HepG2 (cell line): Measurements from ENCODE around the gene UBALD1. TPM values are rescaled to one million over a fixed set of nuclear protein-coding genes. Genes with fewer than 3 reads are reported as not detected.
A peak's percentile ranks its signal among the peaks of the same experiment; 100 is the strongest.

Experiments
- FOSL2 ChIP-seq: sonication (generic); formaldehyde crosslinking; IDR thresholded peaks from 2 replicates; pipeline ENCODE4 v1.4.0; 2020; ENCODE audit warnings: missing genetic modification reagents
- PATZ1 ChIP-seq: sonication (generic); formaldehyde crosslinking; IDR thresholded peaks from 2 replicates; pipeline ENCODE4 v1.4.0; 2020; ENCODE audit warnings: missing genetic modification reagents
- TFDP1 ChIP-seq: IDR thresholded peaks from 2 replicates; pipeline ENCODE4 v1.6.1; 2016; ENCODE audit warnings: missing compliant biosample characterization, missing genetic modification reagents, borderline replicate concordance
- ZNF687 ChIP-seq: sonication (generic); formaldehyde crosslinking; IDR thresholded peaks from 2 replicates; pipeline ENCODE4 v1.5.1; 2020; ENCODE audit warnings: mild to moderate bottlenecking, missing genetic modification reagents, moderate library complexity
- ZNF691 ChIP-seq: sonication (generic); formaldehyde crosslinking; IDR thresholded peaks from 2 replicates; pipeline ENCODE4 v1.4.0; 2020; ENCODE audit warnings: missing genetic modification reagents, low read depth, mild to moderate bottlenecking, borderline replicate concordance
- polyA plus RNA-seq, 8 experiments: library from polyadenylated mRNA; depleted of rRNA in 3 of 8; stranded (reverse) in 7 of 8; unstranded in 1 of 8; fragments of >200 nt; fragmentation: Illumina TruSeq in 4 of 8; extraction: Trizol in 4 of 8; gene quantifications; 2 replicates each; pipeline versions ENCODE4 v1.2.1 to v1.2.3, GENCODE V29; 2011 to 2016; ENCODE audit warnings: low read depth in 4 of 8, missing spikeins in 1 of 8, mixed read lengths in 1 of 8; ENCODE audit not compliant: insufficient read depth in 1 of 8
- total RNA-seq, 5 experiments: library from RNA; depleted of rRNA; stranded (reverse); fragments of >200 nt; fragmentation: Illumina TruSeq; extraction: Trizol; gene quantifications; 2 replicates each; pipeline ENCODE4 v1.2.3, GENCODE V29; 2016; ENCODE audit warnings: low read depth in 1 of 5

The UBALD1 gene
- total and polyA plus RNA-seq, 2 of the 13 experiments (the other 11 are each of a cell fraction or from before 2014, with no cell fraction given), result 6.8 to 12.3 TPM

- TF ChIP-seq TFDP1, result no peak
- TF ChIP-seq PATZ1, result 0 out of 2 replicates have a peak, but pooled peaks have one; percentile 14
- TF ChIP-seq FOSL2 (CRISPR knock-in tag), result no peak
- TF ChIP-seq ZNF691 (CRISPR knock-in tag), result 0 out of 2 replicates have a peak, but pooled peaks have one; percentile 63
- TF ChIP-seq ZNF687, result peak; percentile 66
- TF ChIP-seq, all 625 proteins: peak for 5
These were observed 19.4 kb upstream of the UBALD1 start (continued) for GRCh38 chr16:4633910-4634635.
